ENCODE results near the gene FGF4.
"Not testable (repeated sequence)": the region's sequence is repeated elsewhere in the genome, so short reads cannot be mapped to it uniquely, and the experiment has no call there.

FGF4 gene

DNA sequence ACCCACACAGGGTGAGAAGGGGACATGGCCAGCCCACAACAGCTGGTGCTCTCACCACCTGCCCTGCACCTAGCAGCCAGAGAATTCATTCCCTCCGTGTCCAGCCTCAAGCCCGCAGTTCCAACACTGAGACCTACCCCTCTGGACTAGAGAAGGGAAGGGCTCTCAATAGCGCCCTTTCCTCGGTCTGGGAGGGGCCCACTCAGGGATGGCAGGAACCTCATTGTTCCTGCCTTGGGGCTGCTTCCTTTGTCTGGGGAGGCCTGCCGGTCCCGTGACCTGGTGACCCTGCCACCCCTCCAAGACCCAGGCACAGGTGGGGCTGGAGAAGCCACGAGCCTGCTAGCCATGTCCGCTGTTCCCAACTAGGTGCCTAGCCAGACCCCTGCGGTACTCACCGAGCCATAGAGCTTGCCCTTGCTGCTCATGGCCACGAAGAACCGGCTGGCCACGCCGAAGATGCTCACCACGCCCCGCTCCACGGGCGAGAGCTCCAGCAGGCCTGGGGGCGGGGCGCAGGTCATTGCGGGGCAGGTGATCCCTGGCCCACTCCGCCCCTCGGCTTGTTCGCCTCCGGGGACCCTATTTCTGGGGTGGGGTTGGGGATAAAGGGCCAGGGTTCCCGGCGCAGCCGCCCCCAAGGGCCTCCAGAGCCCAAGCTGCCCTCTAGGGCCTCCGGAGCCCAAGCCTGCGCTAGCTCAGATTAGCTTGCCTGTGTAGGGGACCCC is 1.4 kb downstream of the FGF4 start:
- H3K27me3 Mint-ChIP-seq (ENCODE audit: low read depth, poor library complexity) = peaks cover 87% of the 10 kb centered on the region
- TF ChIP-seq, protein P1, sequence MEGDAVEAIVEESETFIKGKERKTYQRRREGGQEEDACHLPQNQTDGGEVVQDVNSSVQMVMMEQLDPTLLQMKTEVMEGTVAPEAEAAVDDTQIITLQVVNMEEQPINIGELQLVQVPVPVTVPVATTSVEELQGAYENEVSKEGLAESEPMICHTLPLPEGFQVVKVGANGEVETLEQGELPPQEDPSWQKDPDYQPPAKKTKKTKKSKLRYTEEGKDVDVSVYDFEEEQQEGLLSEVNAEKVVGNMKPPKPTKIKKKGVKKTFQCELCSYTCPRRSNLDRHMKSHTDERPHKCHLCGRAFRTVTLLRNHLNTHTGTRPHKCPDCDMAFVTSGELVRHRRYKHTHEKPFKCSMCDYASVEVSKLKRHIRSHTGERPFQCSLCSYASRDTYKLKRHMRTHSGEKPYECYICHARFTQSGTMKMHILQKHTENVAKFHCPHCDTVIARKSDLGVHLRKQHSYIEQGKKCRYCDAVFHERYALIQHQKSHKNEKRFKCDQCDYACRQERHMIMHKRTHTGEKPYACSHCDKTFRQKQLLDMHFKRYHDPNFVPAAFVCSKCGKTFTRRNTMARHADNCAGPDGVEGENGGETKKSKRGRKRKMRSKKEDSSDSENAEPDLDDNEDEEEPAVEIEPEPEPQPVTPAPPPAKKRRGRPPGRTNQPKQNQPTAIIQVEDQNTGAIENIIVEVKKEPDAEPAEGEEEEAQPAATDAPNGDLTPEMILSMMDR (IDR thresholded peaks at IDR 0.05) = no peak
- DNase-seq = no peak
- peaks cover 35% of the 10 kb centered on the region for H3K4me1 Mint-ChIP-seq
- no peaks in the 10 kb centered on the region for H3K36me3 Mint-ChIP-seq (ENCODE audit: low read depth)
- peaks cover 5% of the 10 kb centered on the region for H3K9me3 Mint-ChIP-seq
- no peak overlapping the region for H3K27ac Mint-ChIP-seq
- no peak overlapping the region for H3K4me3 Mint-ChIP-seq

DNA sequence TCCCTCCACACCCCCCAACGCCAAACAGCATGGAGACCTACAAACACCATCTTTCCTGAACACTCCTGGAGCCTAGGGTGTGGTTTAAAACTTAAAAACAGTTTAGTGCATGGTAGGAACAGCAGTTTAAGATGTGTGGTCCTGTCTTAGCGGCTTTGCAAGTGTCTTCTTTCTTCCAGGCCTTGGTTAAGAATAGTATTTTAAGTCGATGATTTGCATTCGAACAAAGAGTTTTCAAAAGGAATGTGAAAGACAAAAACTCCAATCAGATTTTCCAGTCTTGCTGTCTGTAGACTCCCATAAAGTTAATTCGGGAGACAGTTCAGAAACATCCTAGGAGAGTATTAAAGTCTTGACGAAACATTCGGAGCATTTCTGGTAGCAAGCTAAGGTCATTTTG is 3.7 kb downstream of the FGF4 start:
- no peak overlapping the region for H3K4me3 Mint-ChIP-seq
- H3K27me3 Mint-ChIP-seq (ENCODE audit: low read depth, poor library complexity) = peaks cover 76% of the 10 kb centered on the region
- DNase-seq = no peak
- no peak overlapping the region for H3K27ac Mint-ChIP-seq
- no peaks in the 10 kb centered on the region for H3K36me3 Mint-ChIP-seq (ENCODE audit: low read depth)
- TF ChIP-seq, protein P1 (IDR thresholded peaks at IDR 0.05) = no peak
- peaks cover 13% of the 10 kb centered on the region for H3K9me3 Mint-ChIP-seq
- peaks cover 29% of the 10 kb centered on the region for H3K4me1 Mint-ChIP-seq

DNA sequence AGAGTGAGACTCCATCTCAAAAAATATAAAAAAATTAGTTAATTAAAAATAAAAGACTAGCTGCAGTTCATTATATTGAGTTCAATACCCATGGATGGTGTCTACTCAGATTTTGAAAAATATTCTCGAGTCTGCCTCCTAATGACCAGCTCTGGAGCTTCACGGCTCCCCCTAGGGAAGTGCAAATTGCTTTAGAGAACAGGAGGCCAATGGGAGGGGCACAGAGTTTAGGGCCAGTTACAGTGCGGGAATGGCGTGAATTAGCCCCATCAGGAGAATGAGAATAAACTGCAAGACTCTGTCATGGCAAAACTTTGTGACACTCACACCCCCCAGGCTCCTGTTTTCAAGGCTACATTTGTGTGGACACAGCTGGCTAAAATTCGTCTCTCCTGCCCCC is 4.6 kb downstream of the FGF4 start:
- H3K9me3 Mint-ChIP-seq = peaks cover 13% of the 10 kb centered on the region
- peaks cover 32% of the 10 kb centered on the region for H3K4me1 Mint-ChIP-seq
- no peaks in the 10 kb centered on the region for H3K36me3 Mint-ChIP-seq (ENCODE audit: low read depth)
- no peak overlapping the region for H3K27ac Mint-ChIP-seq
- H3K27me3 Mint-ChIP-seq (ENCODE audit: low read depth, poor library complexity) = peaks cover 74% of the 10 kb centered on the region
- no peak for DNase-seq
- no peak overlapping the region for H3K4me3 Mint-ChIP-seq
- TF ChIP-seq, protein P1 (IDR thresholded peaks at IDR 0.05) = no peak

DNA sequence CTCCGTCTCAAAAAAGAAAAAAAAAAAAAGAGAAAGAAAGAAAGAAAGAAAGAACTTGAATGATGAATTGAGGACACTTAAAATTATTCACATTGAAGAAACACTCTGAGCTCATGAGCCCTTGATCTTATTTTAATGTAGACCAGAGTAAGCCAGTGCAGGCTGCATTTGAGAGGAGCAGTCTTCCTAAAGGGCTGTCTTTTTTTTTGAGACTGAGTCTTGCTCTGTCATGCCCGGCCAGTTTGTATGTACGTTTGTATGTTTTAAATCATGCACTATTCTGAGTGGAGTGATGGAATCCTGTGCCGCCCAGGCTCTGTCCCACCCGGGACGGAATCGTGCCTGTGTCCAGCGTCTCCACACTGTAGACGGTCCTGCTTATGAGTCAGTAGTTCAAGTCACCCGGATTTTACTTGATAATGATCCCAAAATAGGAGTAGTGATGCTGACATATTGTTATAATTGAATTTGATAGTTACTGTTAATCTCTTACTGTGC is 9.6 kb downstream of the FGF4 start:
- H3K27me3 Mint-ChIP-seq (ENCODE audit: low read depth, poor library complexity) = peaks cover 52% of the 10 kb centered on the region
- H3K36me3 Mint-ChIP-seq (ENCODE audit: low read depth) = no peaks in the 10 kb centered on the region
- H3K9me3 Mint-ChIP-seq = peaks cover 13% of the 10 kb centered on the region
- TF ChIP-seq, protein P1 (IDR thresholded peaks at IDR 0.05) = no peak
- DNase-seq = no peak
- H3K4me3 Mint-ChIP-seq = no peak overlapping the region
- peaks cover 15% of the 10 kb centered on the region for H3K4me1 Mint-ChIP-seq
- no peak overlapping the region for H3K27ac Mint-ChIP-seq

DNA sequence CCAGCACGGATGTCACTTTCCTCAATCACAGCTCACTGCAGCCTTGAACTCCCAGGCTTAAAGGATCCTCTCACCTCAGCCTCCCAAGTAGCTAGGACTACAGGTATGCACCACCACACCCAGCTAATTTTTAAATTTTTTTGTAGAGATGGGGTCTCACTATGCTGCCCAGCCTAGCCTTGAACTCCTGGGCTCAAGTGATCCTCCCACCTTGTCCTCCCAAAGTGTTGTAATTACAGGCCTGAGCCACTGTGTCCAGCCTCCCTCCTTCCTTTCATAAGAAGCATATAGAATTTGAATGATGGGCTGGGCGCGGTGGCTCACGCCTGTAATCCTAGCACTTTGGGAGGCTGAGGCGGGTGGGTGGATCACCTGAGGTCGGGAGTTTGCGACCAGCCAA is 10.2 kb downstream of the FGF4 start:
- DNase-seq; H3K27ac Mint-ChIP-seq; H3K4me3 Mint-ChIP-seq; H3K36me3 Mint-ChIP-seq (ENCODE audit: low read depth): not testable (repeated sequence)
- peaks cover 46% of the 10 kb centered on the region for H3K27me3 Mint-ChIP-seq (ENCODE audit: low read depth, poor library complexity)
- peaks cover 13% of the 10 kb centered on the region for H3K9me3 Mint-ChIP-seq
- peaks cover 12% of the 10 kb centered on the region for H3K4me1 Mint-ChIP-seq

DNA sequence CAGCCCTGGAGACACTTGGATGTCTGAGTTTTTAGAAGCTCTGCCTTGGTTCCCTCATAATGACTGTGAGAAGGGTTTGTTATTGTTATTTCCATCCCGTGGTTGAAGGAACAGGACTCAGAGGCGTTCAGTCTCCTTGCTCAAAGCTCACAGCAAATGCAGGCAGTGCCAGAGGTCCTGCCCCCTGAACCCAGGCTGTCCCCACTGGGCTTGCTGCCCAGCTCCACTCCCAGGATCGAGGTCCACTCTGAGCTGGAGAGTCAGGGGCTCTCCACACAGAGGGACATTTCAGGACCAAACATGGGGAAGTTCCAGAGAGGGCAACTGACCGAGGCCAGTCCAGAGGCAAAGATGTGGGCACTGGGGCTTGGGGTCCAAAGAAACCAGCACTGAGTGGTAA is 14.8 kb downstream of the FGF4 start:
- no peak overlapping the region for H3K4me3 Mint-ChIP-seq
- H3K27ac Mint-ChIP-seq = no peak overlapping the region
- TF ChIP-seq, protein P1 (IDR thresholded peaks at IDR 0.05) = no peak
- peaks cover 9% of the 10 kb centered on the region for H3K4me1 Mint-ChIP-seq
- peaks cover 28% of the 10 kb centered on the region for H3K27me3 Mint-ChIP-seq (ENCODE audit: low read depth, poor library complexity)
- H3K36me3 Mint-ChIP-seq (ENCODE audit: low read depth) = peaks cover 5% of the 10 kb centered on the region
- DNase-seq = no peak
- peaks cover 8% of the 10 kb centered on the region for H3K9me3 Mint-ChIP-seq

Measured in nephron progenitor cell (in vitro differentiated cells).